Measurements from ENCODE around the gene C11orf21. TPM values are rescaled to one million over a fixed set of nuclear protein-coding genes. Genes with fewer than 3 reads are reported as not detected.

C11orf21 gene
- total RNA-seq, 5 donors from 2014 or later (not counting 1 experiment from before 2014, with no cell fraction given): 62.3 to 133 (median 88.9) TPM

- CTCF ChIA-PET: no interaction called here
- Histone ChIP-seq H3K9me3 (no peaks in the 10 kb centered on the region), H3K36me3 (ENCODE audit: control insufficient read depth in 2 of 2, extremely low read depth in 1 of 2, insufficient read depth in 1 of 2, low read length in 1 of 2) (peaks cover 15 to 27% of the 10 kb centered on the region in 2 donors), H3K27me3 (replicated peaks in 1 of 2; ENCODE audit: control insufficient read depth in 2 of 2, extremely low read depth in 1 of 2, insufficient read depth in 2 of 2, low read length in 1 of 2) (no peaks in the 10 kb centered on the region), H3K4me1 (ENCODE audit: control insufficient read depth in 1 of 2, extremely low read depth in 1 of 2, insufficient read depth in 2 of 2, low read length in 2 of 2) (peaks cover 14 to 70% of the 10 kb centered on the region in 2 experiments), H3K4me3 (ENCODE audit: control insufficient read depth in 1 of 2, extremely low read depth in 1 of 2, low read length in 1 of 2) (no peak overlapping the region), H3K27ac (ENCODE audit: low read length) (no peak overlapping the region)
- ATAC-seq (replicated peaks in 1 of 4): no peak
- Mint-ChIP-seq H3K27ac (peak overlapping the region; percentile 44 to 63), H3K9me3 (no peaks in the 10 kb centered on the region), H3K36me3 (peaks cover 6% of the 10 kb centered on the region), H3K4me1 (peaks cover 24 to 45% (median 44%) of the 10 kb centered on the region in 3 donors), H3K27me3 (no peaks in the 10 kb centered on the region), H3K4me3 (no peak overlapping the region)
- DNase-seq: peak in 2 of 35 experiments; percentile 7 to 18
- 90% methylated on average over 12 of the region's 17 CpGs for WGBS (ENCODE audit: insufficient coverage)
- POLR2A ChIA-PET: no interaction called here
Observed at GRCh38 chr11:2295971-2296912, 5.5 kb downstream of the C11orf21 start.

DNA sequence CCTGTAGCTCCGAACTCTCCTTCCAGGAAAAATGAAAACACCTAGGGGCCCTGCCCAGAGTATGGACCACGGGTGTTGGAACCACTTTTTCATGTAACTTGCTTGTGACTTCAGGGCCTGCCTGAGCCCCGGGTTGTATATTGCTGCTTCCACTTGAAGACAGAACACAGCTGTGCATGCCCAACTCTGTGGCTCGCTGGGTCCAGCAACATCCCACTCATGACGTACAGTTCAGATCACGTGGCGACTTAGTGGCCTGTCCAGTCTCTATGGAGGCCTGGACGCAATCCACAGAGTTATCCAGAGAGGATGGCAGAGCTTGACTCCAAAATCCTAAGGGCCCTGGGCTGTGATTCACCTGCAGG, 6.8 kb downstream of the C11orf21 start:
- Mint-ChIP-seq H3K9me3 (no peaks in the 10 kb centered on the region), H3K27ac (peak overlapping the region; percentile 8 to 28), H3K4me1 (peaks cover 23 to 42% (median 41%) of the 10 kb centered on the region in 3 donors), H3K4me3 (no peak overlapping the region), H3K27me3 (no peaks in the 10 kb centered on the region), H3K36me3 (peaks cover 6% of the 10 kb centered on the region)
- CTCF ChIA-PET: interaction anchor here in 1 of 2 donors (1.0 kb wide), 1 partner anchor 10 kb away, joined by 3 read pairs; no protein-coding TSS in a partner anchor
- H3K4me1 ChIP-seq (ENCODE audit: control insufficient read depth in 1 of 2, extremely low read depth in 1 of 2, insufficient read depth in 2 of 2, low read length in 2 of 2): peaks cover 8 to 63% of the 10 kb centered on the region in 2 experiments
- ATAC-seq (replicated peaks in 1 of 4) (no peak), DNase-seq (peak in 2 of 35 experiments; percentile 2 to 17)
- POLR2A ChIA-PET: no interaction called here
- 93% methylated on average over 8 of the region's 8 CpGs for WGBS (ENCODE audit: insufficient coverage)
- H3K27me3 ChIP-seq (replicated peaks in 1 of 2; ENCODE audit: control insufficient read depth in 2 of 2, extremely low read depth in 1 of 2, insufficient read depth in 2 of 2, low read length in 1 of 2): no peaks in the 10 kb centered on the region
- no peak overlapping the region for H3K4me3 ChIP-seq (ENCODE audit: control insufficient read depth in 1 of 2, extremely low read depth in 1 of 2, low read length in 1 of 2)
- H3K9me3 ChIP-seq: no peaks in the 10 kb centered on the region
- H3K27ac ChIP-seq (ENCODE audit: low read length): peak overlapping the region; percentile 53
- H3K36me3 ChIP-seq (ENCODE audit: control insufficient read depth in 2 of 2, extremely low read depth in 1 of 2, insufficient read depth in 1 of 2, low read length in 1 of 2): peaks cover 15 to 27% of the 10 kb centered on the region in 2 donors

DNA sequence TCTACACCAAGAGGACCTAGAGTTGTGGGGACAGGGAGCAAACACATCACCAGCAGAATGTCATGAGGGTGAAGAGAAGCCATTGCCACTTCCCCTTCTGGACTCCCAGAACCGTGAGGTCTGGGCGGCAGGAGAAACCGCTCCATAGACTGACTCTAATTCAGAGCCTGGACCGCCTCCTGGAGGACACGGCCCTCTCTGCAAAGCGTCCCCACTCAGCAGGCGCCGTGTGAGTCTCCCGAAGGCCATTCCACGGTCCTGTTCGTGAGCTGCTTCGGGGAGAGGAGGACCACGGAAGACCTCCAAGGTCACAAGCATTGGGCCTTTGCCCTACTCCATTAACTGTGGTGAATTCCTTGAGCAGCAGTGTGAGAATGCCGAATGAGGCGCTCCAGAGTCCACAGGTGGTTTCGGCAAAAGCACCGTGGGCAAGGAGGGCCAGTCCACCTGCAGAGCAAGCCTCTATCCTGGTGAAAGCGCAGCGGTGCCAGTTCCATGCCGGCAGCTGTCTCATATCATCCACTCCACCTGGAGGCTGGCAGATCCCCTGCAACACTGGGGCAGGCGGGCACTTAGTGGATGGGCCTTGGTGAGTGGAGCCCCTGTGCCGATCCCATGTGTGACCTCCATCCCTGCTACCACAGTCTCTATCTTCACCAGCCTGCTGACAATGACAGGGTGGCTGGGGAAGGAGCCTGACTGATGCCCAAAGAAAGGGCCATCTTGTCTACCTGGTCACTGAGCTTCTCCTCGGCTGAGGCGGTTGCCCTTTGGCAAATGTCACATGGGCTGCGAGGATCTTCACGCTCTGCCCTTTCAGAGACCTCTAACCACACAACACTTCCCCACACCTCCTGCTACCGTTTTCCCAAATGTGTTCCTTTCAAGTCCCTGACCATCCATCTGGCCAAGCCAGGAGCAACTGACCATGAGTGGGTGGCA, 7.5 kb downstream of the C11orf21 start:
- no peak overlapping the region for H3K4me3 ChIP-seq (ENCODE audit: control insufficient read depth in 1 of 2, extremely low read depth in 1 of 2, low read length in 1 of 2)
- Mint-ChIP-seq H3K9me3 (no peaks in the 10 kb centered on the region), H3K27me3 (no peaks in the 10 kb centered on the region), H3K4me3 (peak overlapping the region in 1 of 3 donors; percentile 50), H3K4me1 (peaks cover 24 to 41% (median 39%) of the 10 kb centered on the region in 3 donors), H3K36me3 (peaks cover 11% of the 10 kb centered on the region), H3K27ac (peak overlapping the region; percentile 16 to 28)
- WGBS (ENCODE audit: insufficient coverage): 64% methylated on average over 19 of the region's 27 CpGs
- H3K36me3 ChIP-seq (ENCODE audit: control insufficient read depth in 2 of 2, extremely low read depth in 1 of 2, insufficient read depth in 1 of 2, low read length in 1 of 2): peaks cover 11 to 27% of the 10 kb centered on the region in 2 donors
- CTCF ChIA-PET: interaction anchor here in 1 of 2 donors (1.0 kb wide), 1 partner anchor 10 kb away, joined by 3 read pairs; no protein-coding TSS in a partner anchor
- peak overlapping the region; percentile 53 for H3K27ac ChIP-seq (ENCODE audit: low read length)
- DNase-seq: peak in 2 of 35 experiments; percentile 2 to 22
- H3K9me3 ChIP-seq: no peaks in the 10 kb centered on the region
- peaks cover 3 to 57% of the 10 kb centered on the region in 2 experiments for H3K4me1 ChIP-seq (ENCODE audit: control insufficient read depth in 1 of 2, extremely low read depth in 1 of 2, insufficient read depth in 2 of 2, low read length in 2 of 2)
- no peak for ATAC-seq (replicated peaks in 1 of 4)
- POLR2A ChIA-PET: no interaction called here
- H3K27me3 ChIP-seq (replicated peaks in 1 of 2; ENCODE audit: control insufficient read depth in 2 of 2, extremely low read depth in 1 of 2, insufficient read depth in 2 of 2, low read length in 1 of 2): peaks cover 0 to 4% of the 10 kb centered on the region in 2 experiments

- peaks cover 0 to 50% of the 10 kb centered on the region in 2 experiments for H3K4me1 ChIP-seq (ENCODE audit: control insufficient read depth in 1 of 2, extremely low read depth in 1 of 2, insufficient read depth in 2 of 2, low read length in 2 of 2)
- no peaks in the 10 kb centered on the region for H3K27me3 Mint-ChIP-seq
- no peak overlapping the region for H3K4me3 ChIP-seq (ENCODE audit: control insufficient read depth in 1 of 2, extremely low read depth in 1 of 2, low read length in 1 of 2)
- peaks cover 10 to 23% of the 10 kb centered on the region in 2 donors for H3K36me3 ChIP-seq (ENCODE audit: control insufficient read depth in 2 of 2, extremely low read depth in 1 of 2, insufficient read depth in 1 of 2, low read length in 1 of 2)
- peak overlapping the region in 1 of 2 donors; percentile 16 for H3K27ac Mint-ChIP-seq
- POLR2A ChIA-PET: no interaction called here
- no peaks in the 10 kb centered on the region for H3K9me3 Mint-ChIP-seq
- DNase-seq (no peak), ATAC-seq (replicated peaks in 1 of 4) (no peak)
- no peak overlapping the region for H3K27ac ChIP-seq (ENCODE audit: low read length)
- peaks cover 11% of the 10 kb centered on the region for H3K36me3 Mint-ChIP-seq
- peak overlapping the region in 1 of 3 donors; percentile 50 for H3K4me3 Mint-ChIP-seq
- peaks cover 0 to 4% of the 10 kb centered on the region in 2 experiments for H3K27me3 ChIP-seq (replicated peaks in 1 of 2; ENCODE audit: control insufficient read depth in 2 of 2, extremely low read depth in 1 of 2, insufficient read depth in 2 of 2, low read length in 1 of 2)
- H3K4me1 Mint-ChIP-seq: peaks cover 21 to 35% (median 35%) of the 10 kb centered on the region in 3 donors
- CTCF ChIA-PET: no interaction called here
- WGBS (ENCODE audit: insufficient coverage): 69% methylated on average over 16 of the region's 20 CpGs
- no peaks in the 10 kb centered on the region for H3K9me3 ChIP-seq
Observed at GRCh38 chr11:2293531-2293971, 8.2 kb downstream of the C11orf21 start.

DNA sequence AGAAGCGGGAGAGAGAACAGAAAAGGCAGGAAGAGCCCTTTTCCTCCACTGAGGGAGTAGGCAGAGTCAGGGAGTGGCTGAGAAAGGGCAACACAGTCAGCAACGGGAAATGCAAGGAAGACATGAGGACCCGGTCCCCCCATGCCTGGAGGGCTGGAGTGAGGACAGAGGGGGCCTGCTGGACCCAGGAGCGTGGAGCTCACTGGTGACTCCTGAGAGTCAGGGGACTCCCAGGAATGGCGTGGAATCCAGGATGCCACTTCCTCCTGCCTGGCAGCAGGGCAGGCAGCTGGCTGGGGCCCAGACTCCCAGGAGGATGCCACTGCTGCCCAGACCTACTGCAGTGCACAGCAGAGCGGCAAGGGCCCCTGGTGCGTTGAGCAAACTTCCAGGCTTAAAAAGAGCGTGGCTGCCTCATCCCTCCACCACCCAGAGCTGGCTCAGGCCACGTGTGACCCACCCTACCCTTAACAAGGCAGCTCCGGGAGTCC, 11.3 kb downstream of the C11orf21 start:
- 79% methylated on average over 9 of the region's 10 CpGs for WGBS (ENCODE audit: insufficient coverage)
- Histone ChIP-seq H3K4me3 (ENCODE audit: control insufficient read depth in 1 of 2, extremely low read depth in 1 of 2, low read length in 1 of 2) (no peak overlapping the region), H3K36me3 (ENCODE audit: control insufficient read depth in 2 of 2, extremely low read depth in 1 of 2, insufficient read depth in 1 of 2, low read length in 1 of 2) (peaks cover 2 to 3% of the 10 kb centered on the region in 2 donors), H3K4me1 (ENCODE audit: control insufficient read depth in 1 of 2, extremely low read depth in 1 of 2, insufficient read depth in 2 of 2, low read length in 2 of 2) (peaks cover 0 to 32% of the 10 kb centered on the region in 2 experiments), H3K9me3 (no peaks in the 10 kb centered on the region), H3K27me3 (replicated peaks in 1 of 2; ENCODE audit: control insufficient read depth in 2 of 2, extremely low read depth in 1 of 2, insufficient read depth in 2 of 2, low read length in 1 of 2) (peaks cover 0 to 4% of the 10 kb centered on the region in 2 experiments), H3K27ac (ENCODE audit: low read length) (no peak overlapping the region)
- ChIA-PET POLR2A (no interaction called here), CTCF (no interaction called here)
- ATAC-seq (replicated peaks in 1 of 4) (no peak), DNase-seq (peak in 2 of 35 experiments; percentile 0 to 17)
- Mint-ChIP-seq H3K27me3 (no peaks in the 10 kb centered on the region), H3K27ac (no peak overlapping the region), H3K9me3 (no peaks in the 10 kb centered on the region), H3K4me3 (no peak overlapping the region), H3K36me3 (peaks cover 5% of the 10 kb centered on the region), H3K4me1 (peaks cover 31 to 41% (median 31%) of the 10 kb centered on the region in 3 donors)

DNA sequence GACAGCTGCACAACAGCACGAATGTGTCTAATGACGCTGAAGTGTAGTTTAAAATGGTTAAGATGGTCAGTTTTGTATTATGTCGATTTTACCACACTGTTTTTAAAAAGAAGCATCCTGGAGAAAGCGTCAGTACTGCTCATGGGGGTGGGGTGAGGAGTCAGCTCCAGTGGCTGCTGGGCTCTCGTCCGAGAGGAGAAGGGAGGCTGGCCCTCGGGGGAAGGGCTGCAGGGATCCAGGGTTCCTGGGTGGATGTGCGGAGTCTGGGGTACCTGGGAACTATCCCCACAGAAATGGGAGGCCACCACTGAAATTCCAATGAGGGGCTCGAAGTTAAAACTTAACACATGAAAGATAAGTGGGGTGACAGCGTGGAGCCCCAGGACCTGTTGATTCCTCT, 11.9 kb downstream of the C11orf21 start:
- 92% methylated on average over 8 of the region's 10 CpGs for WGBS (ENCODE audit: insufficient coverage)
- H3K4me1 ChIP-seq (ENCODE audit: control insufficient read depth in 1 of 2, extremely low read depth in 1 of 2, insufficient read depth in 2 of 2, low read length in 2 of 2): peaks cover 0 to 32% of the 10 kb centered on the region in 2 experiments
- no peaks in the 10 kb centered on the region for H3K9me3 ChIP-seq
- ChIA-PET POLR2A (no interaction called here), CTCF (no interaction called here)
- H3K4me3 ChIP-seq (ENCODE audit: control insufficient read depth in 1 of 2, extremely low read depth in 1 of 2, low read length in 1 of 2): no peak overlapping the region
- H3K4me1 Mint-ChIP-seq: peaks cover 30 to 40% (median 31%) of the 10 kb centered on the region in 3 donors
- H3K9me3 Mint-ChIP-seq: no peaks in the 10 kb centered on the region
- H3K27me3 ChIP-seq (replicated peaks in 1 of 2; ENCODE audit: control insufficient read depth in 2 of 2, extremely low read depth in 1 of 2, insufficient read depth in 2 of 2, low read length in 1 of 2): peaks cover 0 to 4% of the 10 kb centered on the region in 2 experiments
- peaks cover 5% of the 10 kb centered on the region for H3K36me3 Mint-ChIP-seq
- no peak overlapping the region for H3K27ac ChIP-seq (ENCODE audit: low read length)
- ATAC-seq (replicated peaks in 1 of 4): no peak
- peaks cover 2% of the 10 kb centered on the region in 2 donors for H3K36me3 ChIP-seq (ENCODE audit: control insufficient read depth in 2 of 2, extremely low read depth in 1 of 2, insufficient read depth in 1 of 2, low read length in 1 of 2)
- H3K27ac Mint-ChIP-seq: no peak overlapping the region
- DNase-seq: no peak
- H3K27me3 Mint-ChIP-seq: no peaks in the 10 kb centered on the region
- H3K4me3 Mint-ChIP-seq: no peak overlapping the region

Data from T-cell (primary cell).